Kidney (tissue), 14 donors: ENCODE measurements around the gene SH3RF3. TPM values are rescaled to one million over a fixed set of nuclear protein-coding genes. Genes with fewer than 3 reads are reported as not detected.
A peak's percentile ranks its signal among the peaks of the same experiment; 100 is the strongest.

Experiments
- DNase-seq, 5 donors: peaks; one replicate each; pipeline ENCODE4 v3.0.0-alpha.2; 2013 to 2020
- FAIRE-seq: peaks from 2 replicates; lab custom pipeline; 2012; peaks lifted over from hg19 to GRCh38; lab: Jason Lieb, UNC
- H3K27ac ChIP-seq, 2 donors: one replicate each; pipeline ENCODE4 v1.7.0; 2013; ENCODE audit warnings: low read depth in 2 of 2, low read length in 2 of 2, inconsistent platforms in 1 of 2
- H3K27me3 ChIP-seq: one replicate; pipeline ENCODE4 v1.7.1; 2013; ENCODE audit warnings: low read length, inconsistent platforms; ENCODE audit not compliant: control insufficient read depth, insufficient read depth
- H3K36me3 ChIP-seq, 3 donors: one replicate each; pipeline versions ENCODE4 v1.7.0 to v1.7.1; 2013; ENCODE audit warnings: low read length in 3 of 3, control low read depth in 1 of 3, inconsistent platforms in 1 of 3; ENCODE audit not compliant: insufficient read depth in 3 of 3, control insufficient read depth in 2 of 3
- H3K4me1 ChIP-seq, 3 donors: one replicate each; pipeline versions ENCODE4 v1.7.0 to v1.7.1; 2013; ENCODE audit warnings: low read length in 3 of 3, inconsistent platforms in 1 of 3, low read depth in 1 of 3; ENCODE audit not compliant: control insufficient read depth in 2 of 3, insufficient read depth in 2 of 3
- H3K4me3 ChIP-seq, 3 donors: one replicate each; pipeline versions ENCODE4 v1.7.0 to v1.8.1; 2013; ENCODE audit warnings: low read length in 3 of 3, control low read depth in 1 of 3, inconsistent platforms in 1 of 3
- H3K9ac ChIP-seq, 3 donors: one replicate each; pipeline versions ENCODE4 v1.7.0 to v1.7.1; 2013; ENCODE audit warnings: low read length in 3 of 3, control low read depth in 1 of 3, inconsistent platforms in 1 of 3
- H3K9me3 ChIP-seq, 3 donors: one replicate each; pipeline versions ENCODE4 v1.7.0 to v1.7.1; 2013; ENCODE audit warnings: low read length in 3 of 3, control low read depth in 1 of 3, inconsistent platforms in 1 of 3; ENCODE audit not compliant: control insufficient read depth in 2 of 3, insufficient read depth in 1 of 3
- intact Hi-C: fragments of 100-400 bp; cut with DNase I; formaldehyde crosslinking; loops from one replicate; pipeline ENCODE4 v1.11.1; 2022
- polyA plus RNA-seq: library from polyadenylated mRNA; stranded (reverse); fragments of 350-450 nt; fragmentation: Illumina TruSeq; extraction: RNeasy Lipid Tissue Mini Kit (QIAGEN cat#74804); gene quantifications from one replicate; pipeline ENCODE4 v1.2.3, GENCODE V29; 2014; ENCODE audit warnings: low read depth, low replicate concordance; ENCODE audit not compliant: insufficient read depth
- total RNA-seq: library from RNA; stranded (reverse); fragmentation: NEBNext Ultra II Directional; extraction: Animal tissue kit (Norgen Biotek cat#: 25700); gene quantifications from one replicate; pipeline ENCODE4 v1.2.1, GENCODE V29; 2021
- TF ChIP-seq, protein P1 (sequence below): IDR thresholded peaks from 3 replicates; pipeline ENCODE4 v1.5.1; 2012; ENCODE audit warnings: mild to moderate bottlenecking, moderate library complexity, borderline replicate concordance; ENCODE audit not compliant: insufficient read depth; ENCODE audit errors: extremely low read depth
- donor health status: control.
- donor health status: control.
- donor health status: control.
- donor health status: control.
- donor health status: control.
- donor health status: DM: yes; HTN: yes; CAD: no.
- donor health status: Normal renal cell carcinoma (clear cell type).

Gene SH3RF3
- total and polyA plus RNA-seq, 2 donors from 2014 or later, result 1.7 to 10.7 TPM

DNA sequence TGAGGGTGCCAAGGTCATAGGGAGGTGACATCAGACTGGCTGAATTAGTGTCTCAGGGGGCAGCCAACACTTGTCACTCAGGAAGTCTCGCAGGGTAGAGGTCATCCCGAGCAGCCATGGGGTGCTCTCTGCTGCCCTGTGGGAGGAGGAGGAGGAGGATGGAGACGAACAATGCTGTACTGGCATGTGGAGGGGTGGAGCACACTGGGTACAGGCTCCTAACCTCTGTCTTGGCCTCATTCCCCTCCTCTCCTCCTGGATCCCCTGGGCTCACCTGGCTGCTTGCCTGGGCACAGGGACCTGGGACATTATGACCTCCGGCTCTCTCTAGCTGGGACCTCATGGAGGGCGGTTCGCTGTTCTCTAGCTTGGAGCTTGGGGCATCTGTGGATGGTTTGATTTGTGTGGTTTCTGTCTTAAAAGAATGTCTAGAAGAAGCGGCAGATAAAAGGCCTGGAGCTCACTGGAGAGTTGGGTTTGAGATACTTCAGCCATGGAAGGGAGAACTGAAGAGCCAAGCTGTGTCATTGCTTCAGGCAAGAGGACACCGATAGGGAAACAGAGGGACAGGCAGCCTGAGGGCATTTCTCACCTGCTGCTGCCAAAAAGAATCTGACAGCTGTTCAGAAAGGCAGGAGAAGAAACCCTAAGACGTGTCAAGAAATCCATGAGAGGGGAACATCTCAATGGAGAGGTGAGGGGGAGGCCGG lies 351.6 kb downstream of the SH3RF3 start:
- Histone ChIP-seq H3K27ac (peak overlapping the region in 1 of 2 donors; percentile 43), H3K9ac (no peak overlapping the region), H3K4me1 (peaks cover 0 to 19% (median 3%) of the 10 kb centered on the region in 3 donors), H3K27me3 (no peaks in the 10 kb centered on the region), H3K9me3 (no peaks in the 10 kb centered on the region), H3K4me3 (no peak overlapping the region), H3K36me3 (no peaks in the 10 kb centered on the region)
- DNase-seq (peak in 1 of 5 donors; percentile 25), FAIRE-seq (no peak)
- TF ChIP-seq, protein P1, sequence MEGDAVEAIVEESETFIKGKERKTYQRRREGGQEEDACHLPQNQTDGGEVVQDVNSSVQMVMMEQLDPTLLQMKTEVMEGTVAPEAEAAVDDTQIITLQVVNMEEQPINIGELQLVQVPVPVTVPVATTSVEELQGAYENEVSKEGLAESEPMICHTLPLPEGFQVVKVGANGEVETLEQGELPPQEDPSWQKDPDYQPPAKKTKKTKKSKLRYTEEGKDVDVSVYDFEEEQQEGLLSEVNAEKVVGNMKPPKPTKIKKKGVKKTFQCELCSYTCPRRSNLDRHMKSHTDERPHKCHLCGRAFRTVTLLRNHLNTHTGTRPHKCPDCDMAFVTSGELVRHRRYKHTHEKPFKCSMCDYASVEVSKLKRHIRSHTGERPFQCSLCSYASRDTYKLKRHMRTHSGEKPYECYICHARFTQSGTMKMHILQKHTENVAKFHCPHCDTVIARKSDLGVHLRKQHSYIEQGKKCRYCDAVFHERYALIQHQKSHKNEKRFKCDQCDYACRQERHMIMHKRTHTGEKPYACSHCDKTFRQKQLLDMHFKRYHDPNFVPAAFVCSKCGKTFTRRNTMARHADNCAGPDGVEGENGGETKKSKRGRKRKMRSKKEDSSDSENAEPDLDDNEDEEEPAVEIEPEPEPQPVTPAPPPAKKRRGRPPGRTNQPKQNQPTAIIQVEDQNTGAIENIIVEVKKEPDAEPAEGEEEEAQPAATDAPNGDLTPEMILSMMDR, result no peak
- intact Hi-C loops, result no loop called here

DNA sequence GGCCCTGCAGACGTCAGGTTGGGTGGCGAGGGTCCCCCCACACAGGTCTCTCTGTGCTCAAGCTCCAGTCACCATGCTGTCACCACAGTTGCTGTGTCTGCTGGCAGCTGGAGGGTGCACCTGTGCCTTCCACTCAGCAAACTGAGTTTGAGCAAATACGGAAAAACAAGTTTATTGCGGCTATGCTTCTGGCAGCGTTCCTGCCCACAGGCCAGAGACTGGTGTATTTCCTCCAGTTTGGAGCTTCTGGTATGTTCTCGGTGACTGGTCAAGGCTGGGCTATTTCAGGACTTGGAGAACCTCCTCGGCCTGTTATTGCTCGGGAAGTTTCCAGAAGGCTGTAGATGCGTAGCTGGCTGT lies 352.2 kb downstream of the SH3RF3 start:
- no peak overlapping the region for H3K4me3 ChIP-seq
- TF ChIP-seq, protein P1, result no peak
- DNase-seq (peak in 1 of 5 donors; percentile 35), FAIRE-seq (no peak)
- no peak overlapping the region for H3K9ac ChIP-seq
- peaks cover 0 to 19% (median 3%) of the 10 kb centered on the region in 3 donors for H3K4me1 ChIP-seq
- H3K36me3 ChIP-seq, result no peaks in the 10 kb centered on the region
- H3K27ac ChIP-seq, result peak overlapping the region in 1 of 2 donors; percentile 43
- no peaks in the 10 kb centered on the region for H3K9me3 ChIP-seq
- intact Hi-C loops, result no loop called here
- H3K27me3 ChIP-seq, result no peaks in the 10 kb centered on the region

DNA sequence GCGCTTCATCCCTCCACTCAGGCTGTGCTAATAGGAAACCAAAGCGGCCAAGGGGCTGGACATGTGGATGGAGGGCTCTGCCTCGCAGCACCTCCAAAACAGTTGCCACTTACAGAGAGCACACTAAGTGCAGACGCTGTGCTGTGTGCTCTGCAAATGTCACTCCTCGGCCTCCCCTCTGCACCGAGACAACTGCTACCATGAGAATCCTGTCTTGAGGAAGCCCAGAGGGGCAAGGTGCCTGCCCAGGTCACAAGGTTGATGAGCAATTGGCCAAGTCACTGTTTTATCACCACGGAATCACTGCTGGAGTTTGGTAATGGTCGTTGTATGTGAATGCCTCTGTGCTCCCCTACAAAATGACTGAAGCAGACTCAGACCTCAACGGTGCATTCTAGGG lies 352.6 kb downstream of the SH3RF3 start:
- no peak overlapping the region for H3K4me3 ChIP-seq
- peak in 1 of 5 donors; percentile 16 for DNase-seq
- no peak overlapping the region for H3K27ac ChIP-seq
- TF ChIP-seq, protein P1, result no peak
- intact Hi-C loops, result no loop called here
- no peaks in the 10 kb centered on the region for H3K36me3 ChIP-seq
- FAIRE-seq, result no peak
- H3K9ac ChIP-seq, result peak overlapping the region in 1 of 3 donors; percentile 47
- H3K9me3 ChIP-seq, result no peaks in the 10 kb centered on the region
- no peaks in the 10 kb centered on the region for H3K27me3 ChIP-seq
- peaks cover 0 to 19% (median 3%) of the 10 kb centered on the region in 3 donors for H3K4me1 ChIP-seq
